SK-N-SH (cell line): ENCODE measurements around the gene CAPN11.

Experiments
- CTCF ChIP-seq: fragments of 200-600 bp; sonication (generic); IDR thresholded peaks from 2 replicates; pipeline ENCODE4 v1.6.1; 2017; ENCODE audit warnings: antibody characterized with exemption, mild to moderate bottlenecking, moderate library complexity
- MXI1 ChIP-seq: IDR thresholded peaks from 2 replicates; pipeline ENCODE4 v1.6.1; 2012; ENCODE audit warnings: mild to moderate bottlenecking, low read depth, low read length, improper control_type of control experiment

- no peak for TF ChIP-seq MXI1
- no peak for TF ChIP-seq CTCF
These were observed 4.6 kb upstream of the CAPN11 start for GRCh38 chr6:44154067-44154466.
